Effector memory CD4-positive, alpha-beta T cell (primary cell): Measurements from ENCODE around the gene SCUBE2.

Experiments used
- DNase-seq, 3 donors: peaks; one replicate each; pipeline ENCODE4 v3.0.0-alpha.2; 2020
- H3K27ac ChIP-seq: 2 replicates; pipeline ENCODE4 v1.7.0; 2013; ENCODE audit warnings: mild to moderate bottlenecking, low read length, moderate library complexity; ENCODE audit not compliant: insufficient read depth, poor library complexity, severe bottlenecking
- H3K27me3 ChIP-seq: replicated peaks from 2 replicates; pipeline ENCODE4 v1.7.0; 2013; ENCODE audit warnings: mild to moderate bottlenecking, low read length; ENCODE audit not compliant: insufficient read depth, control insufficient read depth, poor library complexity, severe bottlenecking
- H3K36me3 ChIP-seq: 2 replicates; pipeline ENCODE4 v1.7.0; 2013; ENCODE audit warnings: mild to moderate bottlenecking, low read length, moderate library complexity; ENCODE audit not compliant: control insufficient read depth, insufficient read depth
- H3K4me1 ChIP-seq: 2 replicates; pipeline ENCODE4 v1.7.0; 2013; ENCODE audit warnings: low read length, mild to moderate bottlenecking; ENCODE audit not compliant: control insufficient read depth, insufficient read depth, poor library complexity, severe bottlenecking
- H3K4me3 ChIP-seq: 2 replicates; pipeline ENCODE4 v1.7.0; 2013; ENCODE audit warnings: low read length, low read depth, mild to moderate bottlenecking; ENCODE audit not compliant: insufficient read depth, poor library complexity, severe bottlenecking
- H3K9me3 ChIP-seq: 2 replicates; pipeline ENCODE4 v1.7.0; 2013; ENCODE audit warnings: mild to moderate bottlenecking, low read length, moderate library complexity; ENCODE audit not compliant: control insufficient read depth

SCUBE2 gene

GRCh38 chr11:9132203-9132878 lies 40.9 kb upstream of the SCUBE2 start:
- Histone ChIP-seq H3K4me3 (no peak overlapping the region), H3K27me3 (no peaks in the 10 kb centered on the region)

GRCh38 chr11:9130297-9130696 lies 38.9 kb upstream of the SCUBE2 start:
- no peak for DNase-seq
- Histone ChIP-seq H3K27ac (no peak overlapping the region), H3K36me3 (no peaks in the 10 kb centered on the region), H3K4me1 (no peaks in the 10 kb centered on the region), H3K27me3 (no peaks in the 10 kb centered on the region), H3K4me3 (no peak overlapping the region), H3K9me3 (no peaks in the 10 kb centered on the region)

More at GRCh38 chr11:9132203-9132878, 40.9 kb upstream of the SCUBE2 start:
- Histone ChIP-seq H3K4me1 (peaks cover 2% of the 10 kb centered on the region), H3K9me3 (no peaks in the 10 kb centered on the region), H3K27ac (no peak overlapping the region), H3K36me3 (no peaks in the 10 kb centered on the region)
- DNase-seq = no peak

GRCh38 chr11:9126636-9127035 lies 35.2 kb upstream of the SCUBE2 start:
- Histone ChIP-seq H3K4me3 (no peak overlapping the region), H3K4me1 (no peaks in the 10 kb centered on the region), H3K27ac (no peak overlapping the region), H3K36me3 (no peaks in the 10 kb centered on the region), H3K9me3 (no peaks in the 10 kb centered on the region), H3K27me3 (no peaks in the 10 kb centered on the region)
- no peak for DNase-seq

GRCh38 chr11:9125185-9125886 lies 33.9 kb upstream of the SCUBE2 start:
- no peaks in the 10 kb centered on the region for H3K27me3 ChIP-seq
- no peak overlapping the region for H3K4me3 ChIP-seq
- H3K27ac ChIP-seq = no peak overlapping the region
- H3K9me3 ChIP-seq = no peaks in the 10 kb centered on the region
- no peak for DNase-seq
- H3K36me3 ChIP-seq = no peaks in the 10 kb centered on the region
- no peaks in the 10 kb centered on the region for H3K4me1 ChIP-seq

- no peak for DNase-seq
- H3K27ac ChIP-seq = no peak overlapping the region
- no peaks in the 10 kb centered on the region for H3K9me3 ChIP-seq
- H3K36me3 ChIP-seq = no peaks in the 10 kb centered on the region
- no peaks in the 10 kb centered on the region for H3K27me3 ChIP-seq
- H3K4me1 ChIP-seq = no peaks in the 10 kb centered on the region
- H3K4me3 ChIP-seq = no peak overlapping the region
These were observed 32.4 kb upstream of the SCUBE2 start for GRCh38 chr11:9123595-9124304.

GRCh38 chr11:9121469-9121796 lies 30.0 kb upstream of the SCUBE2 start:
- no peak for DNase-seq

GRCh38 chr11:9120664-9121468 lies 29.5 kb upstream of the SCUBE2 start:
- DNase-seq = no peak
- Histone ChIP-seq H3K27me3 (no peaks in the 10 kb centered on the region), H3K36me3 (no peaks in the 10 kb centered on the region), H3K4me1 (no peaks in the 10 kb centered on the region), H3K9me3 (no peaks in the 10 kb centered on the region), H3K4me3 (no peak overlapping the region), H3K27ac (no peak overlapping the region)

More at GRCh38 chr11:9121469-9121796, 30.0 kb upstream of the SCUBE2 start:
- H3K27ac ChIP-seq = no peak overlapping the region
- no peak overlapping the region for H3K4me3 ChIP-seq
- no peaks in the 10 kb centered on the region for H3K4me1 ChIP-seq
- H3K9me3 ChIP-seq = no peaks in the 10 kb centered on the region
- H3K36me3 ChIP-seq = no peaks in the 10 kb centered on the region
- no peaks in the 10 kb centered on the region for H3K27me3 ChIP-seq

GRCh38 chr11:9118277-9118676 lies 26.9 kb upstream of the SCUBE2 start:
- Histone ChIP-seq H3K27me3 (no peaks in the 10 kb centered on the region), H3K36me3 (no peaks in the 10 kb centered on the region), H3K9me3 (no peaks in the 10 kb centered on the region), H3K4me3 (no peak overlapping the region), H3K27ac (no peak overlapping the region), H3K4me1 (no peaks in the 10 kb centered on the region)
- DNase-seq = no peak

GRCh38 chr11:9112075-9112474 lies 20.7 kb upstream of the SCUBE2 start:
- Histone ChIP-seq H3K27me3 (no peaks in the 10 kb centered on the region), H3K4me1 (no peaks in the 10 kb centered on the region), H3K36me3 (no peaks in the 10 kb centered on the region), H3K4me3 (no peak overlapping the region), H3K27ac (no peak overlapping the region), H3K9me3 (no peaks in the 10 kb centered on the region)
- no peak for DNase-seq
